GM10266 (cell line): ENCODE results near the gene HORMAD1.

Source experiments
- DNase-seq: peaks from one replicate; pipeline ENCODE4 v3.0.0; 2012; ENCODE audit errors: extremely low spot score
- TF ChIP-seq, protein P1 (sequence below): IDR thresholded peaks from 2 replicates; pipeline ENCODE4 v1.5.1; 2012; ENCODE audit warnings: mild to moderate bottlenecking, low read depth; ENCODE audit not compliant: control insufficient read depth, insufficient read depth; ENCODE audit errors: missing control alignments

Gene HORMAD1

GRCh38 chr1:150760013-150760412, 39.3 kb upstream of the HORMAD1 start:
- TF ChIP-seq, protein P1, sequence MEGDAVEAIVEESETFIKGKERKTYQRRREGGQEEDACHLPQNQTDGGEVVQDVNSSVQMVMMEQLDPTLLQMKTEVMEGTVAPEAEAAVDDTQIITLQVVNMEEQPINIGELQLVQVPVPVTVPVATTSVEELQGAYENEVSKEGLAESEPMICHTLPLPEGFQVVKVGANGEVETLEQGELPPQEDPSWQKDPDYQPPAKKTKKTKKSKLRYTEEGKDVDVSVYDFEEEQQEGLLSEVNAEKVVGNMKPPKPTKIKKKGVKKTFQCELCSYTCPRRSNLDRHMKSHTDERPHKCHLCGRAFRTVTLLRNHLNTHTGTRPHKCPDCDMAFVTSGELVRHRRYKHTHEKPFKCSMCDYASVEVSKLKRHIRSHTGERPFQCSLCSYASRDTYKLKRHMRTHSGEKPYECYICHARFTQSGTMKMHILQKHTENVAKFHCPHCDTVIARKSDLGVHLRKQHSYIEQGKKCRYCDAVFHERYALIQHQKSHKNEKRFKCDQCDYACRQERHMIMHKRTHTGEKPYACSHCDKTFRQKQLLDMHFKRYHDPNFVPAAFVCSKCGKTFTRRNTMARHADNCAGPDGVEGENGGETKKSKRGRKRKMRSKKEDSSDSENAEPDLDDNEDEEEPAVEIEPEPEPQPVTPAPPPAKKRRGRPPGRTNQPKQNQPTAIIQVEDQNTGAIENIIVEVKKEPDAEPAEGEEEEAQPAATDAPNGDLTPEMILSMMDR, result peak; percentile 10
- DNase-seq, result no peak

DNA sequence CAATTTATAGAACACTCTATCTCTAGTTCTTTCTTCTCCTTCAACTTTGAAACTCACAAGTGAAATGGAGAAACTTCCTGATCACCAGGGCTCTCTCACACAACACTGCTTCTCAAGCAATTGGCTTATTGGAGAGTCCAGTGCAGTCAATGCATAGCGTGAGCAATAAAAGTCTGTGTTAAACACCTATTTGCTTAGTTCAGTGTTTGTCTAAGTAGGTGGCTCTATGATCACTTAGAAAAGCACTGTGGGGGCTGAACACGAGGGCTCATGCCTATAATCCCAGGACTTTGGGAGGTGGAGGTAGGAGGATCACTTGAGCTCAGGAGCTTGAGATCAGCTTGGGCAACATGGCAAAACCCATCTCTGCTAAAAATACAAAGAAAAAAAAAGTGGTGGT, 32.7 kb upstream of the HORMAD1 start:
- DNase-seq, result no peak
- TF ChIP-seq, protein P1, result no peak

DNA sequence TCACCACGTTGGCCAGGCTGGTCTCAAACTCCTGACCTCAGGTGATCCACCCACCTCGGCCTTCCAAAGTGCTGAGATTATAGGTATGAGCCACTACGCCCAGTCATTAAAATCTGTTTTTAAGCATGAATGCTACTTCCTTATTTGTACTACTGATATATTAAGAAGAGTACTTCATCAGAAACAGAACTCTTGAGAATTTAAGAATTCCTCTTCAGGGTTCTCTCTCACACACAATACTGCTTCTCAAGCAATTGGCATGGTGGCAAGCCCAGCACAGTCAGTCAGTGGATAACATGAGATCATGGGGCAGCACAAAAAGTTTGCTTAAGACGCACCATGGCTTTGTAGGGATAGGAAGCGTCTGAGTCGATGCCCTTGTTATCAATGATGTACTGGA, 30.7 kb upstream of the HORMAD1 start:
- TF ChIP-seq, protein P1, result no peak
- no peak for DNase-seq

DNA sequence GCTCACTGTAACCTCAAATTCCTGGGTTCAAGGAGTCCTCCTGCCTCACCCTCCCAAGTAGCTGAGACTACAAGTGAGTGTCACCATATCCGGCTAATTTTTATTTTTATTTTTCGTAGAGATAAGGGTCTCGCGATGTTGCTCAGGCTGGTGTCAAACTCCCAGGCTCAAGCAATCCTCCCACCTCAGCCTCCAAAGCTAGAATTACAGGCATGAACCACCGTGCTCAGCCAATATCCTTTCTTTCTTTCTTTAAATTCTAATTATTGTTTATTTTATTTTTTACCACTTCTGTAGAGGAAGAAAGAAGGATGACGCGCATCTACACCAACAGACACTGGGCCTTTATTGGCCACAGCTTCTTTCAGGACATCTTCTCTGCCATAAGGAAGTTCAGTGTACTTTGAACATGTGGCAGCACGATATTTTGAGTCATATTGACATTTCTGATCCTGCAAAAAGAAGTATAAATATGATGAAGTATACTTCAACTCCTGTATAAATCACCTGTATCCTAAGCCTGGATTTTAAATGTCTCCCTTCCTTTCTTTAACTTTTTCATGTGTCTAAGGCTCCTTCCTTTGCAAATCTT, 29.1 kb upstream of the HORMAD1 start:
- TF ChIP-seq, protein P1, result no peak

DNA sequence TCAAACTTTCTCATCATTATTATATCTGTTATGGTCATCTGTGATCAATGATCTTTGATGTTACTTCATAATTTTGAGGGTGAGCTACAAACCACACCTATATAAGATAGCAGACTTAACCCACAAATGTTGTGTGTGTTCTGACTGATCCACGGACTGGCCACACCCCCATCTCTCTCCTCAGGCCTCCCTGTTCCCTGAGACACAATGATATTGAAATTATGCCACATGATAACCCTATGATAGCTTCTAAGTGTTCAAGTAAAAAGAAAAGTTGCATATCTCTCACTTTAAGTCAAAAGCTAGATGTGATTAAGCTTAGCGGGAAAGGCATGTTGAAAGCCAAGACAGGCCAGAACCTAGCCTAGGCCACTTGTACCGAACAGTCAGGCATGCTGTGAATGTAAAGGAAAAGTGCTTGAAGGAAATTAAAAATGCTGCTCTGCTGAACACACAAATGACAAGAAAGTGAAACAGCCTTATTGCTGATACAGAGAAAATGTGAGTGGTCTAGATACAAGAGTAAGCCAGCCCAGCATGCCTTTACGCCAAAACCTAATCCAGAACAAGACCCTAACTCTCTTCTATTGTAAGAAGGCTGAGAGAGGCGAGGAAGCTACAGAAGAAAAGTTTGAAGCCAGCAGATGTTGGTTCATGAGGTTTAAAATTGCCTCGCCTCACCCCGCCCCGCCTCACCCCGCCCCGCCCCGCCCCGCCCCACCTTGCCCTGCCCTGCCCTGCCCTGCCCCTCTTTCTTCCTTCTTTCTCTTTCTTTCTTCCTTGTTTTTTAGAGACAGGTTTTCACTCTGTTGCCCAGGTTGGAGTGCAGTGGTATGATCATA, 28.4 kb upstream of the HORMAD1 start:
- DNase-seq, result no peak
- TF ChIP-seq, protein P1, result no peak

More for the DNA sequence above, 29.1 kb upstream of the HORMAD1 start:
- no peak for DNase-seq

GRCh38 chr1:150730130-150730721, 9.5 kb upstream of the HORMAD1 start:
- DNase-seq, result no peak
- TF ChIP-seq, protein P1, result no peak

GRCh38 chr1:150724336-150724735, 3.6 kb upstream of the HORMAD1 start:
- TF ChIP-seq, protein P1, result no peak
- no peak for DNase-seq
